NCI-H69 (cell line): ENCODE measurements around the gene SDK2.

Experiments used
- DNase-seq: peaks from one replicate; lab custom pipeline; 2025; lab: John Stamatoyannopoulos, UW

The SDK2 gene

GRCh38 chr17:73419051-73419450, 225.2 kb downstream of the SDK2 start:
- no peak for DNase-seq

GRCh38 chr17:73415782-73416181, 228.5 kb downstream of the SDK2 start:
- DNase-seq = no peak

GRCh38 chr17:73414171-73414955, 229.9 kb downstream of the SDK2 start:
- no peak for DNase-seq

GRCh38 chr17:73412914-73413313, 231.3 kb downstream of the SDK2 start:
- no peak for DNase-seq

GRCh38 chr17:73411313-73411747, 232.9 kb downstream of the SDK2 start:
- no peak for DNase-seq

- no peak for DNase-seq
These were observed 233.5 kb downstream of the SDK2 start for GRCh38 chr17:73410586-73411312.

GRCh38 chr17:73404246-73404645, 240.0 kb downstream of the SDK2 start:
- DNase-seq = peak; percentile 62

GRCh38 chr17:73402466-73402865, 241.8 kb downstream of the SDK2 start:
- DNase-seq = no peak

- DNase-seq = no peak
These were observed 242.3 kb downstream of the SDK2 start for GRCh38 chr17:73401911-73402310.

- peak; percentile 92 for DNase-seq
These were observed 243.2 kb downstream of the SDK2 start for GRCh38 chr17:73400915-73401545.

- no peak for DNase-seq
These were observed 245.2 kb downstream of the SDK2 start for GRCh38 chr17:73399056-73399455.

- DNase-seq = no peak
These were observed 246.2 kb downstream of the SDK2 start for GRCh38 chr17:73397856-73398540.

GRCh38 chr17:73397278-73397826, 246.9 kb downstream of the SDK2 start:
- DNase-seq = no peak

- peak; percentile 47 for DNase-seq
These were observed 247.6 kb downstream of the SDK2 start for GRCh38 chr17:73396431-73397277.

- DNase-seq = peak; percentile 79
These were observed 249.5 kb downstream of the SDK2 start for GRCh38 chr17:73394512-73395450.

GRCh38 chr17:73393962-73394361, 250.3 kb downstream of the SDK2 start:
- DNase-seq = peak; percentile 42

GRCh38 chr17:73393381-73393780, 250.9 kb downstream of the SDK2 start:
- DNase-seq = peak; percentile 67

- no peak for DNase-seq
These were observed 252.6 kb downstream of the SDK2 start for GRCh38 chr17:73391331-73392265.

GRCh38 chr17:73390851-73391250, 253.4 kb downstream of the SDK2 start:
- no peak for DNase-seq
